Measurements from ENCODE around the gene TJP3.

Gene TJP3

DNA sequence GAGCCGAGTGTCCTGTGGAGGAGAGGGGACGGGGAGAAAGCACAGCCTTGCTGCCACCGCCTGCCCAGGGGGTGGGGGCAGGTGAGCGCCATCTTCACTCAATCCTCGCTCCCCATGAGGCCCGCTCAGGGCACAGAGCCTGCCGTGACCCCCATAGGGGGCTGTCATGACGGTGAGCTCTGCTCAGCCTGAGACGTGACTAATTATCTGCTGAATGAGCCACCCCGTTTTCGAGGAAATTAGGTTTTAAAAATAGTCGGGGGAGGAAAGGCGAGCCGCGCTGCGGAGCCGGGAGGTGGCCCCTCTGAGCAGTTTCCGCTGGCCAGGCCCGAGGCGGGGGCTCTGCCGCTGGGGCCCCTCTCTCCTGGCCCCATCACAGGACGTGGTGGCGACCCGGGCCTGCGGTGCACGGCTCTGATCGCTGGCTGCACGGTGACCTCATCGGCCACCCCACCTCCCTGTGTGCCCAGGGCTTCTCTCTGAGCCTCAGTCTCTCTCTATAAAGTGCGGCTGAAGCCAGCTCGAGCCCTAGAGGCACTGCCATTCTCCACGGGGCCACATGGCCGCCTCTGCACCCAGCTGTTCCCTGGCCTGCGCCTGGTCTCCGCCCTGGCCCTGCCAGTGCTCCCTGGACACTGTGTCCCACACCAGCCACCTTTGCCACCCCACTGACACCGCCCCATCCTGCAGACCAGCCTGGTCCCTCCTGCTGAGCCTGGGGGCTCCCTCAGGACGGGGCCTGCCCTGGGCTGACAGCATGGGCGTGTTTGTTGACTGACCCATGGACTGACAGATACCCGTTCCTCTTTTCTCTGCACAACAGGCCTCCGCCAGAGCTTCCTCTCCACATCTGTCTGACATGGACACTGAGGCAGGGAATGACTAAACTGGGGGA is 36.3 kb upstream of the TJP3 start:
- DNase-seq, result no peak

GRCh38 chr19:3672575-3672948 is 35.6 kb upstream of the TJP3 start:
- DNase-seq, result no peak

GRCh38 chr19:3672993-3673392 is 35.2 kb upstream of the TJP3 start:
- no peak for DNase-seq

GRCh38 chr19:3673506-3674439 is 34.4 kb upstream of the TJP3 start:
- no peak for DNase-seq

DNA sequence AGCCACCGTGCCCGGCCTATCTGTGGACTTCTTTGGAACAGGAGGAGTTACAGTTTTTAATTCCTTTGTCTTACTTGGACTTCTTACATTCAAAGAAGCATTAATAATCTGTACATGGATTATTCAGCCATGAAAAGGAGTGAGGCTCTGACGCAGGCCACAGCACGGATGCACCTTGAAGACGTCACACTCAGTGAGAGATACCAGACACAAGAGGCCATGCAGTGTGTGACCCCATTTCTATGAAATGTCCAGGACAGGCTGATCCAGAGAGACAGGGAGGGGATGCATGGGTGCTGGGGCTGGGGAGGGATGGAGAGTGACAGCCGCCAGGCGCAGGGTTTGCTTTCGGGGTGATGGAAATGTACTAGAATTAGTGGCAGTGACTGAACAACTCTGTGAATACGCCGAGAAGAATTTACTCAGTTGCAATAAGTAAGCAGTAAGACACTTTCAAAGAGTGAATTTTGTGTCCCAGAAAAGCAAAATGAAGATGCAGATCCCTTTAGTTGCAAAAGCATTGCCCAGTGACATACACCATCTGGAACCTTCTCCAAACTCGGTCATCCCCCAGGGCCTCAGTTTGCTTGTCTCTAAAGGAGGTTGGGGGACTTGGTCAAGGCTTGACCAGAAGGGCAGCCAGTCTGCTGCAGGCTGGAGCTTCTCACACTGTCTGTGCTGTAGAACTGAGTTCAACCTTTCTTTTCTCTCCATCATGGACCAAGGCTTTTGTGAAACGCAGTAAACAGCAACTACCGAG is 33.2 kb upstream of the TJP3 start:
- DNase-seq, result no peak

GRCh38 chr19:3678188-3678587 is 30.0 kb upstream of the TJP3 start:
- no peak for DNase-seq

- DNase-seq, result no peak
Measured at GRCh38 chr19:3679138-3679537, 29.0 kb upstream of the TJP3 start.

- DNase-seq, result no peak
Measured at GRCh38 chr19:3679581-3679980, 28.6 kb upstream of the TJP3 start.

GRCh38 chr19:3680939-3681338 is 27.2 kb upstream of the TJP3 start:
- no peak for DNase-seq

- DNase-seq, result no peak
Measured at GRCh38 chr19:3682286-3682685, 25.9 kb upstream of the TJP3 start.

GRCh38 chr19:3682741-3683404 is 25.3 kb upstream of the TJP3 start:
- DNase-seq, result no peak

GRCh38 chr19:3683405-3684053 is 24.7 kb upstream of the TJP3 start:
- no peak for DNase-seq

GRCh38 chr19:3684054-3684816 is 23.9 kb upstream of the TJP3 start:
- no peak for DNase-seq

GRCh38 chr19:3684817-3685410 is 23.3 kb upstream of the TJP3 start:
- no peak for DNase-seq

DNA sequence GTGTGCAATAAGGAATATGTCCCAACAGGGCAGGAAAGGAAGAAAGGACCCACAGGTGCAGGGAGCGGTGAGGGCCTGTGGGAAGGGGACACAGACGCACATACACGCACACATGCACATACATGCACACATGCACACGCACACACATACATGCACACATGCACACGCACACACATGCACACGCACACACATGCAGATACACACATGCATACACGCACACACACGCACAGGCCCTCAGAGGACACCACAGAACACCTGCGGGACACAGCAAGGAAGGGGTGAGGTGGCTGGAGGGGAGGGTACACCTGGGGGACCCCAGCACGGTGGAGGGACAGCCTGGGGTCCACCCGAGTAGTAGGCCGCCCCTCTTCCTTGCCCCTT is 20.8 kb upstream of the TJP3 start:
- DNase-seq, result no peak

DNA sequence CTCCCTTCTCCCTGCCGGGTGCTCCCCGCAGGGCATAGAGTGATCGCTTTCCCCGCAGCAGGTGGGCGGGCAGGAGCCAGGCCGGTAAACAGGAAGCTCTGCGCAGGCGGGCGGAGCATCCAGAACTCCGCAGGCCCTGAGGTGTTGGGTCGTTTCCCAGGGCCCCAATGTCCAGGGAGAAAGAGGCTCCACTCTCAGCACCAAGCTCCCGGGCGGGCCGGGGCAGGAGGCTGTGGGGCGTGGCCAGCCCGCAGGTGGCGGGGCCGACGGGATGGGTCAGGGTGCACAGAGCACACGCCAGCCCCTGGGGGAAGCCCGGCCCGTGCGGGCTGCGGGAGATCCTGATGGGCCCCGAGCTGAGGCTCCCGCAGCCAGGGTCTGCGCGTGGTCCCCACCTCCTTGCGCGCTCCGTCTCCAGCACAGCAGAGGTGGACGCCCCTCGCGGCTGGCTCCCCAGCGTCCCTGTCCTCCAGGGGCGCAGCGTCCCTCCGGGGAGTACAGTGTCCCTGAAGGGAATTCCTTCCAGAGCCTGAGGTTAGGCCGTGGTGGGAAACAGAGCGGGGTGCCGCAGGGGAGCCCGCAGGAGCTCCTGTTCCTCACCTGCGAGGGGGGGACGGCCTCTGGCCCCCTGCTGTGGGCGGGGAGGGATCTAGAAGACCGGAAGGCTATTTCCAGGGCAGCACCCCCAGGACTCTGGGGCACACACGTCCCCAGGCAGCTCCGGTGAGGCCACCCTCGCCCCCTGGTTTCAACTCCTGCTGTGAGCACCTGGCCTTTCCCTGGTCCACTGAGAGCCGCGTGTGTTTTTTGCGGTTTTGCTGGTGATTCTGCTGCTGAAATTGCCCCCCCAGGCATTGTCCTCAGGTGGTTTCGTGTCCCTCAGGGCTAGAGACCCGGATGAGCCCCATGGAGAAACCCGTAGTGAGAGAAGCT is 20.1 kb upstream of the TJP3 start:
- peak; percentile 50 for DNase-seq

- DNase-seq, result no peak
Measured at GRCh38 chr19:3690551-3691371, 17.4 kb upstream of the TJP3 start.

GRCh38 chr19:3691372-3691716 is 16.8 kb upstream of the TJP3 start:
- DNase-seq, result no peak

GRCh38 chr19:3691726-3692125 is 16.5 kb upstream of the TJP3 start:
- DNase-seq, result no peak

All from NCI-H510A treated with DMSO at 0.1 percent for 48 hours (cell line).